GM12878 (cell line): Measurements from ENCODE around the gene SLC15A4. TPM values are rescaled to one million over a fixed set of nuclear protein-coding genes. Genes with fewer than 3 reads are reported as not detected.
A peak's percentile ranks its signal among the peaks of the same experiment; 100 is the strongest.

Source experiments
- ATF7 ChIP-seq: fragments of 450-650 bp; IDR thresholded peaks from 2 replicates; pipeline ENCODE4 v1.6.1; 2016; ENCODE audit warnings: low read depth, mild to moderate bottlenecking
- ETV6 ChIP-seq, 2 experiments: fragments of 450-650 bp in 1 of 2; IDR thresholded peaks in 1 of 2; conservative IDR thresholded peaks in 1 of 2; 2 replicates each; pipeline ENCODE4 v1.6.1; 2014; ENCODE audit warnings: antibody characterized with exemption in 1 of 2, borderline replicate concordance in 1 of 2, low read depth in 1 of 2, mild to moderate bottlenecking in 1 of 2, moderate library complexity in 1 of 2
- IKZF2 ChIP-seq, 2 experiments: fragments of 450-650 bp; IDR thresholded peaks; 2 replicates each; pipeline ENCODE4 v1.6.1; 2017; ENCODE audit warnings: mild to moderate bottlenecking in 2 of 2, moderate library complexity in 2 of 2
- PRDM15 ChIP-seq: fragments of 450-650 bp; formaldehyde crosslinking; IDR thresholded peaks from 2 replicates; pipeline ENCODE4 v1.4.0; 2020; ENCODE audit warnings: mild to moderate bottlenecking, moderate library complexity
- SKIL ChIP-seq: fragments of 450-650 bp; IDR thresholded peaks from 2 replicates; pipeline ENCODE4 v1.6.1; 2017; ENCODE audit warnings: mild to moderate bottlenecking, low read depth, inconsistent platforms; ENCODE audit not compliant: poor library complexity, severe bottlenecking
- STAT1 ChIP-seq: fragments of 450-650 bp; conservative IDR thresholded peaks from 2 replicates; pipeline ENCODE4 v1.6.1; 2014; ENCODE audit warnings: antibody characterized with exemption, mild to moderate bottlenecking
- ZNF592 ChIP-seq: fragments of 450-650 bp; IDR thresholded peaks from 2 replicates; pipeline ENCODE4 v1.6.1; 2017; ENCODE audit warnings: mild to moderate bottlenecking, moderate library complexity
- polyA plus RNA-seq, 11 experiments: library from polyadenylated mRNA; depleted of rRNA in 4 of 11; unstranded in 6 of 11; stranded (reverse) in 5 of 11; fragments of >200 nt; fragmentation: Nextera tagmentation in 4 of 11; fragmentation: Illumina TruSeq in 1 of 11; extraction: Ambion mirVana in 4 of 11; extraction: Trizol in 1 of 11; gene quantifications; 1 replicate in 1 of 11; 2 replicates in 10 of 11; pipeline versions ENCODE4 v1.2.1 to v1.2.3, GENCODE V29; 2011 to 2016; ENCODE audit warnings: inconsistent platforms in 2 of 11, missing spikeins in 2 of 11, low read depth in 1 of 11
- total RNA-seq, 4 experiments: library from RNA; depleted of rRNA in 3 of 4; stranded (reverse); fragments of >200 nt in 3 of 4; fragmentation: Illumina TruSeq in 1 of 4; extraction: Trizol in 1 of 4; gene quantifications; 2 replicates each; pipeline versions ENCODE4 v1.2.1 to v1.2.3, GENCODE V29; 2013 to 2021

SLC15A4 gene
- total and polyA plus RNA-seq, 10 of the 15 experiments (the other 5 are each of a cell fraction or from before 2014, with no cell fraction given) = 12.7 to 257 (median 36.6) TPM

GRCh38 chr12:128811806-128812205, 12.0 kb downstream of the SLC15A4 start (continued):
- TF ChIP-seq STAT1 (0 out of 2 replicates have a peak, but pooled peaks have one; percentile 20), ETV6 (conservative IDR thresholded peaks at IDR 0.05 in 1 of 2, IDR thresholded peaks at IDR 0.05 in 1 of 2; ENCODE audit: borderline replicate concordance in 1 of 2, low read depth in 1 of 2) (no peak), IKZF2 (IDR thresholded peaks at IDR 0.05) (peak; percentile 9 to 32; a peak in 2 of 4 replicates), SKIL (peak; percentile 19), ZNF592 (peak; percentile 73), ATF7 (peak; percentile 81), PRDM15 (CRISPR knock-in tag) (0 out of 2 replicates have a peak, but pooled peaks have one; percentile 6)
